ENCODE measurements around the gene CCM2. TPM values are rescaled to one million over a fixed set of nuclear protein-coding genes. Genes with fewer than 3 reads are reported as not detected.

The CCM2 gene
- total and polyA plus RNA-seq, 2 of the 8 experiments (the other 6 are each of a cell fraction or from before 2014, with no cell fraction given), result 31.6 to 41.2 TPM

- no peaks in the 10 kb centered on the region for H3K36me3 ChIP-seq (ENCODE audit: control insufficient read depth in 2 of 4, insufficient read depth in 4 of 4, low read length in 3 of 4)
- no peak overlapping the region for H3K14ac ChIP-seq (ENCODE audit: insufficient read length)
- H4K91ac ChIP-seq (replicated peaks; ENCODE audit: insufficient read length, low read length), result no peak overlapping the region
- no peak overlapping the region for H2BK15ac ChIP-seq (ENCODE audit: low read length)
- no peak overlapping the region for H3K27ac ChIP-seq (ENCODE audit: low read depth, low read length)
- H3K4me2 ChIP-seq (ENCODE audit: insufficient read depth in 1 of 2, low read depth in 2 of 2, low read length in 2 of 2), result no peak overlapping the region
- no peak overlapping the region; the same call in 1 of the 2 replicates for H4K8ac ChIP-seq (ENCODE audit: extremely low read depth, insufficient read depth, low read length)
- no peak overlapping the region for H4K5ac ChIP-seq (ENCODE audit: insufficient read length, low read depth, low read length)
- H3K79me2 ChIP-seq (ENCODE audit: control insufficient read depth in 1 of 2, insufficient read depth in 2 of 2, low read length in 2 of 2), result no peaks in the 10 kb centered on the region
- H2AFZ ChIP-seq (ENCODE audit: low read length), result no peak overlapping the region
- H3K4me1 ChIP-seq (replicated peaks in 1 of 4; ENCODE audit: control insufficient read depth in 3 of 4, insufficient read depth in 4 of 4, low read length in 3 of 4), result peaks cover 0 to 13% (median 10%) of the 10 kb centered on the region in 4 experiments; a peak in 6 of 7 replicates
- no peak overlapping the region for H3K56ac ChIP-seq (replicated peaks; ENCODE audit: insufficient read length, low read depth, low read length)
- H2BK5ac ChIP-seq (ENCODE audit: low read depth, low read length), result no peak overlapping the region
- no peak overlapping the region for H3K4ac ChIP-seq (replicated peaks; ENCODE audit: insufficient read length, low read depth, low read length)
- no peak overlapping the region for H3K18ac ChIP-seq (ENCODE audit: extremely low read depth, low read length)
- no peaks in the 10 kb centered on the region for H3K23me2 ChIP-seq (ENCODE audit: low read depth, low read length)
- H3K27me3 ChIP-seq (replicated peaks in 1 of 4; ENCODE audit: control insufficient read depth in 3 of 4, extremely low read depth in 1 of 4, insufficient read depth in 3 of 4, low read length in 3 of 4), result peaks cover 0 to 4% (median 1%) of the 10 kb centered on the region in 4 experiments; a peak in 1 of 7 replicates
- H3K4me3 ChIP-seq (ENCODE audit: extremely low read depth in 1 of 4, insufficient read depth in 2 of 4, low read depth in 3 of 4, low read length in 4 of 4), result no peak overlapping the region
- H2AK5ac ChIP-seq (ENCODE audit: low read depth, low read length), result no peak overlapping the region
- H2BK120ac ChIP-seq (replicated peaks; ENCODE audit: low read depth, low read length), result no peak overlapping the region
- no peaks in the 10 kb centered on the region for H3K9me3 ChIP-seq (ENCODE audit: insufficient read depth in 2 of 2, low read depth in 1 of 2, low read length in 1 of 2)
- H3K23ac ChIP-seq (ENCODE audit: insufficient read length), result no peak overlapping the region
- 85% methylated on average over 3 of the region's 3 CpGs; no CpG with 5 or more reads in 1 of the 2 experiments for WGBS, 2 experiments (ENCODE audit: extremely low coverage in 1 of 2, insufficient coverage in 1 of 2, insufficient read length in 1 of 2, insufficient replicate concordance in 2 of 2, low coverage in 1 of 2, low lambda C conversion rate in 2 of 2, missing lambda C conversion rate in 1 of 2)
- DNase-seq (ENCODE audit: low read depth in 1 of 2, low spot score in 2 of 2) (no peak), FAIRE-seq (no peak)
- no peak overlapping the region for H2BK12ac ChIP-seq (ENCODE audit: low read depth, low read length)
- no peaks in the 10 kb centered on the region for H4K20me1 ChIP-seq (replicated peaks in 1 of 2; ENCODE audit: control insufficient read depth in 1 of 2, insufficient read depth in 2 of 2, low read length in 2 of 2)
- CTCF ChIA-PET (ENCODE audit: partially characterized antibody), result interaction anchor here (0.7 to 4.2 kb wide), 2 partner anchors 16 to 1433 kb away, joined by 3 to 21 read pairs; no protein-coding TSS in a partner anchor
- no peak overlapping the region for H3K9ac ChIP-seq (replicated peaks in 1 of 4; ENCODE audit: extremely low read depth in 1 of 4, low read depth in 3 of 4, low read length in 3 of 4)
- POLR2A ChIA-PET (ENCODE audit: partially characterized antibody), result interaction anchor here (1.0 to 6.5 kb wide), 2 partner anchors 8 to 15 kb away, joined by 3 to 43 read pairs; partner anchors contain the start of gene TBRG4
- no peak overlapping the region for H2BK20ac ChIP-seq (ENCODE audit: low read length)
- H3K79me1 ChIP-seq (ENCODE audit: low read depth, low read length), result no peaks in the 10 kb centered on the region
- TF ChIP-seq, protein P1, sequence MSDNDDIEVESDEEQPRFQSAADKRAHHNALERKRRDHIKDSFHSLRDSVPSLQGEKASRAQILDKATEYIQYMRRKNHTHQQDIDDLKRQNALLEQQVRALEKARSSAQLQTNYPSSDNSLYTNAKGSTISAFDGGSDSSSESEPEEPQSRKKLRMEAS (IDR thresholded peaks at IDR 0.05), result no peak
These were observed 119.5 kb downstream of the CCM2 start for GRCh38 chr7:45119550-45119949.

Data from H1 (cell line).